AG04450 (cell line): ENCODE data around the gene FAM107B. TPM values are rescaled to one million over a fixed set of nuclear protein-coding genes. Genes with fewer than 3 reads are reported as not detected.

Experiments
- CTCF ChIA-PET: fragments of 300-600, 350-600 bp; formaldehyde crosslinking; extraction: SDS; loops from one replicate; lab custom pipeline; 2022; ENCODE audit warnings: antibody characterized with exemption, inconsistent platforms; lab: Charles Lee
- POLR2A ChIA-PET: fragments of 350-600 bp; formaldehyde crosslinking; extraction: SDS; loops from one replicate; lab custom pipeline; 2021; ENCODE audit warnings: antibody characterized with exemption, inconsistent platforms; lab: Yijun Ruan, JAX
- DNase-seq: peaks from one replicate; pipeline ENCODE4 v3.0.0-alpha.2; 2011; ENCODE audit warnings: low read depth, low spot score
- H3K27ac ChIP-seq: one replicate; pipeline ENCODE4 v1.5.1; 2012; ENCODE audit warnings: low read depth, low read length, control low read depth
- H3K27me3 ChIP-seq: one replicate; pipeline ENCODE4 v1.6.0; 2012; ENCODE audit warnings: low read length; ENCODE audit not compliant: control insufficient read depth, insufficient read depth
- H3K4me3 ChIP-seq: 2 replicates; pipeline ENCODE4 v1.5.1; 2011; ENCODE audit warnings: mild to moderate bottlenecking, low read depth, low read length, control low read depth
- H3K9me3 ChIP-seq: 2 replicates; pipeline ENCODE4 v1.5.1; 2012; ENCODE audit warnings: low read length; ENCODE audit not compliant: control insufficient read depth, insufficient read depth
- CTCF ChIP-seq: IDR thresholded peaks from 2 replicates; pipeline ENCODE4 v1.5.1; 2011; ENCODE audit warnings: low read depth, low read length, control low read depth, inconsistent platforms
- polyA plus RNA-seq: library from polyadenylated mRNA; depleted of rRNA; stranded (reverse); fragments of >200 nt; gene quantifications from 2 replicates; pipeline ENCODE4 v1.2.3, GENCODE V29; 2011

FAM107B gene
- polyA plus RNA-seq, 1 experiment: 41.4 TPM

DNA sequence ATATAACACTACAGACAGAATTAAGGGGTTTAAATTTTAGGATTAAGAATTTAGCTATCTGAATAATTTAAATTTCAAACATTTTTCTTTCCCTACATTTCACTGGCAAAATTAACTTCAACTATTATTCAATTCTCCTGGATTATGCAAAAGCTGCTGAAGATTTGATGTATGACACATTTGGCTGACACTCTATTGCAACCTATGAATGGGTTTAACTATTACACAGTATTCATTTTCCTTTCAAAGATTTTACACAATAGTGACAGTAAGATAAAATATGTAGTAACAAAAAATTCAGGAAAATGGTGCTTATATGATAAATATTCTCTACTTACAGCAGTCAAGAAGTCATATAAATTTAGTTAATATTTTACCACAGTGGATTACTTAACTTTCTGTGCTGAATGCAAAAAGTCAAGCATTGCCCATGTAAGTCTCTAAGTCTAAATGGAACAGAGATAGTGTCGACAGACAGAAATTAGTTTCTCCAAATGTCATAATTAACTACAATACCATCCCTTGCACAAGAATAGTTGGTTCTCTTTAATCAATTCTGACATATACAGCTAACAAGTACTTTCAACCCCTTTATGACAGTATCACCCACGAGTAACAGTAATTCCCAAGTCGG, 249.9 kb downstream of the FAM107B start:
- ChIA-PET POLR2A (no interaction called here), CTCF (interaction anchor here (0.6 kb wide), 1 partner anchor 761 kb away, joined by 3 read pairs; no protein-coding TSS in a partner anchor)
- no peak for TF ChIP-seq CTCF
- no peak overlapping the region for H3K27ac ChIP-seq
- no peak overlapping the region for H3K4me3 ChIP-seq
- H3K27me3 ChIP-seq: no peaks in the 10 kb centered on the region
- no peaks in the 10 kb centered on the region for H3K9me3 ChIP-seq
- DNase-seq: no peak

GRCh38 chr10:14523286-14523685, 251.4 kb downstream of the FAM107B start:
- TF ChIP-seq CTCF: no peak
- no peaks in the 10 kb centered on the region for H3K27me3 ChIP-seq
- no peak overlapping the region for H3K4me3 ChIP-seq
- no peak overlapping the region for H3K27ac ChIP-seq
- H3K9me3 ChIP-seq: no peaks in the 10 kb centered on the region
- CTCF ChIA-PET: no interaction called here
- POLR2A ChIA-PET: no interaction called here
- no peak for DNase-seq

DNA sequence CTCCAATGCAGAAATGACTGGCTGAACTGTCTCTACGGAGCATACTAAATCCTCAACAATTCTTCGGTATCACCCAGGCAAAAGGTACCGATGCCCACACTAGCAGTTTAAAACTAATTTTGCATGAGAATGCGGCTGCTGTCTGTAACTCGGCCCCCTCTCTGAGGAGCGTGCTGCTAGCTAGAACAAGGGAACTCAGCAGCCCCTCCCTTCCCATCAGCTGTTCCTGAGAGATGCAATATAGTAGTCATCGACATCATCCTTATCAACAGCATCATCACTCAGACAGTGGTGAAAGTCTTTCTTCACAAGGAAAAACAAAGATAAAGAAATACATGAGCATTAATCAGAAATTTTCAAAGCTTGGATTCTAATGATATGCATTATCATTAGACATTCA, 254.9 kb downstream of the FAM107B start:
- Histone ChIP-seq H3K4me3 (no peak overlapping the region), H3K27ac (no peak overlapping the region), H3K27me3 (no peaks in the 10 kb centered on the region), H3K9me3 (no peaks in the 10 kb centered on the region; the same call in 1 of the 2 replicates)
- DNase-seq: no peak
- CTCF ChIA-PET: interaction anchor here (1.2 kb wide), 1 partner anchor 304 kb away, joined by 3 read pairs; no protein-coding TSS in a partner anchor
- no peak for TF ChIP-seq CTCF
- POLR2A ChIA-PET: no interaction called here

- Histone ChIP-seq H3K27me3 (no peaks in the 10 kb centered on the region), H3K27ac (no peak overlapping the region), H3K4me3 (no peak overlapping the region), H3K9me3 (no peaks in the 10 kb centered on the region; the same call in 1 of the 2 replicates)
- POLR2A ChIA-PET: interaction anchor here (1.1 kb wide), 1 partner anchor 320 kb away, joined by 5 read pairs; the partner anchor contains the start of genes CDNF, HSPA14 and MSANTD7
- no peak for DNase-seq
- TF ChIP-seq CTCF: no peak
- CTCF ChIA-PET: no interaction called here
Observed at GRCh38 chr10:14518149-14518548, 256.5 kb downstream of the FAM107B start.

DNA sequence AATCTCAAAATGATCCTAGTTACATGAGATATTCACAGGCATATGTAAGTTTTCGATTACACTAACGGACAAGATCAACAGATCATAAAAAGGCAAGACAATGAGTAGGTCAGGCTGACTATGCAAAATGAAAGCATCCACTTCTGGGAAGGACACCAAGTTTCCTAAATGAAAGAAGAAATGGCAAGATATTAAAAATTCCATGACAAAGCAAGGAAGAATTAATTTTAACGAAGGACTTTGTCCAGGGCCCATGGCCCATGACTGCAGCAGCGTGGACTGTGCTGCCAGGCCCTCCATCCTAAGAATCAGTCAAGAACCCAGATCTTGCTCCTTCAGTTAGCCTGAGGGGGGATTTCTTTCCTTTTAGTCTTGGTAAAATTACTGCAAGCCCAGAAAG, 261.6 kb downstream of the FAM107B start:
- no peak overlapping the region for H3K27ac ChIP-seq
- DNase-seq: no peak
- TF ChIP-seq CTCF: no peak
- POLR2A ChIA-PET: interaction anchor here (0.6 kb wide), 1 partner anchor 1057 kb away, joined by 7 read pairs; no protein-coding TSS in a partner anchor
- CTCF ChIA-PET: no interaction called here
- H3K27me3 ChIP-seq: no peaks in the 10 kb centered on the region
- no peaks in the 10 kb centered on the region; the same call in 1 of the 2 replicates for H3K9me3 ChIP-seq
- H3K4me3 ChIP-seq: no peak overlapping the region
